ENCODE results near the gene TANGO6.
"Not testable (repeated sequence)": the region's sequence is repeated elsewhere in the genome, so short reads cannot be mapped to it uniquely, and the experiment has no call there.

Gene TANGO6

DNA sequence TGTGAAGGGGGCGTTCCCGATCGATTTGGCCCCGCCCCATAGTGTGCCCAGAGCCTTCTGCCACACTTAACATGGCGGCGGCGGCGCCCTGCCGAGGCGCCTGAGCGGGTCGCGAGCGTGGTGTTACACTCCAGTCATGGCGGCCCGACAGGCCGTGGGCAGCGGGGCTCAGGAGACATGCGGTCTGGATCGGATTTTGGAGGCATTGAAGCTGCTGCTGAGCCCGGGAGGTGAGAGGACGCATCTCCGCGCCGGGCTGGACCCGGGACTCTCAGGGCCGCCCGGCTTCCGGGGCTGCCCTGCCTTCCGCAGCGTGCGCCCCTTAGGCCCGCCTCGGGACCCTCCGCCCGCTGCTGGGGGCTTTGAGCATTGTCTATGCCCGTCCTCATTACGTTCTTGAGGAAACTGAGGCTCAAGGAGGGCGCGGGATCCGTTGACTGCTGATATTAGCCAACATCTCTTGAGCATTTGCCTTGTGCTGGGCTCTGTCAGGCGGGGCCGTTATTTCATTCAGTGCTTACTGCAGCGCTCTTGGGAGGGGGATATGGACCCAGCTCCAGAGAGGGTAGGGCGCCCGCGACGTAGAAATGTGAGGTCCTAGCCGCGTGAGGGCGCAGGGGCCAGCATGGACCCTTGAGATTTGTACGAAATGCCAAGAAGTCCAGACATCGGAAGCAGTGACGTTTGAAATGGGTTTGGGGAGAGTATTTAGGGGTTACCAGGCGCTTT lies at the start of gene TANGO6:
Gene TANGO6, plus strand, starts transcription at position 50 of the 729 bp plus-strand sequence. Its CDS starts 87 bp downstream, at position 137.
- peak; percentile 64 for DNase-seq (ENCODE audit: low read depth)

- DNase-seq (ENCODE audit: low read depth), result no peak
Measured at GRCh38 chr16:68798398-68798797, 44.9 kb upstream of the TANGO6 start.

DNA sequence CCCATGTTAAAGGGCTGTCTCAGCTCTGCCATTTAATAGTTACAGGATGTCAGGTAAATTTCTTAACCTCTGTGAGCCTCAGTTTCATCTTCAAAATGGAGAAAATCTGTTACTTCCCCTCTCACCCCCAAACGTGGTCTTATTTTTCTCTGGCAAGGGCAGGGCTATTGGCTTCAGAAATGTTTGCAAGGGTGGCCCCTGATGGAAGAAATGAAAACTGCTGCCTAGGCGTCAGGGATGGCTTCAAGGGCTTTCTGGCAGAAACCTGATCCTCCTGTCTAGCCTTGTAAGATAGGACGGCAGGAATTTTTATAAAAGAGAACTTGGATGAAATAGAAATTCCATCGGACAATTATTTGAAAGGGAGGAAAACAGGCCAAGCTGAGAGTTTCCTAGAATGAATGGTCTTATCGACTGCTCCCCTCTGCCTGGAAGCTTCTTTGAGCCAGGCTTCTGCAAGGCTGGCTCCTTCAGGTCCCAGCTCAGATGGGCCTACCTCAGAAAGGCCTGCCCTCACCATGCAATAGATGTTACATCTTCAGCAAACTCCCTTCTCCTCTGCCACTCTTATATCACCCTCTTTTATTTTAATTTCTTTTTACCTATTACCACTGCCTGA lies 43.0 kb upstream of the TANGO6 start:
- DNase-seq (ENCODE audit: low read depth), result peak; percentile 70

- DNase-seq (ENCODE audit: low read depth), result no peak
Measured at GRCh38 chr16:68802190-68802589, 41.1 kb upstream of the TANGO6 start.

- DNase-seq (ENCODE audit: low read depth), result no peak
Measured at GRCh38 chr16:68806422-68806821, 36.9 kb upstream of the TANGO6 start.

DNA sequence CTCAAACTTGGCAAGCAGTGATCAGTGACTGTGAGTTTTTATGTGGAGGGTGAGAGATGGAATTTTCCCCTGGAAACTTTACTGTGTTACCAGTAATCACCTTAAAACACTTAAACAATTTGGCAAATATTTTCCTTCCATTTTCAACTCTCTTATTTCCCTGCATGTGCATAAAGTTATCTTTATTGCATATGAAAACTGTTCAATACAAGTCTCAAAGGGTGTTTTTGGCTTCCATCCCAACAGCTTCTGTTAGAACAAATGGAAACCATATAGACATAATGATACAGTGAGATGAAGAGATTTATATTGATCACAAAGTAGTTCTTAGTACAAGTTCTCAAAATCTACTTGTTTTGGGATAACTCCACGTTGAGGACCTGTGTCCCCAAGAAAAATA lies 36.4 kb upstream of the TANGO6 start:
- DNase-seq (ENCODE audit: low read depth), result no peak

GRCh38 chr16:68814516-68814915 lies 28.8 kb upstream of the TANGO6 start:
- no peak for DNase-seq (ENCODE audit: low read depth)

DNA sequence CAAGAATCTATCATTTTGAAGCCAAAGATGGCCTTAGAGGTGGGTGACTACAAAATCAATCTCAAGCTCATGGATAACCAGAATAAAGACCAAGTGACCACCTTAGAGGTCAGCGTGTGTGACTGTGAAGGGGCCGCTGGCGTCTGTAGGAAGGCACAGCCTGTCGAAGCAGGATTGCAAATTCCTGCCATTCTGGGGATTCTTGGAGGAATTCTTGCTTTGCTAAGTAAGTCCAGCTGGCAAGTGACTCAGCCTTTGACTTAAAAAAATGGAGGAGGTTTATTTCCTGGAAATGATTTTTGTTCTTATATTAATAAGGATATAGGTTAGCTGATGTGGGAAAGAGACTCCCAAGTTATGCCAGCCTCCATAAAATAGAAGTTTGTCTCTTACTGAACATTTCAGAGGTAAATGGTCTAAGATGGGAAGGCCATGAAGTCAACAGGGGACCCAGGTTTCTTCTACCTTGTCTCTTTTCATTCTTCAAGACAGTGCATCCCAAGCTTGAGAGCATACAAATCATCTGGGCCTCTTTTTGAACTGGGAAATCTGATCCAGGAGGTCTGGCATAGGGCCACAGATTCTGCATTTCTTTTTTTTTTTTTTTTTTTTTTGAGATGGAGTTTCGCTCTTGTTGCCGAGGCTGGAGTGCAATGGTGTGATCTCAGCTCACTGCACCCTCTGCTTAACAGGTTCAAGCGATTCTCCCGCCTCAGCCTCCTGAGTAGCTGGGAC lies 19.8 kb upstream of the TANGO6 start:
- DNase-seq (ENCODE audit: low read depth), result peak; percentile 67

- no peak for DNase-seq (ENCODE audit: low read depth)
Measured at GRCh38 chr16:68825427-68825826, 17.9 kb upstream of the TANGO6 start.

DNA sequence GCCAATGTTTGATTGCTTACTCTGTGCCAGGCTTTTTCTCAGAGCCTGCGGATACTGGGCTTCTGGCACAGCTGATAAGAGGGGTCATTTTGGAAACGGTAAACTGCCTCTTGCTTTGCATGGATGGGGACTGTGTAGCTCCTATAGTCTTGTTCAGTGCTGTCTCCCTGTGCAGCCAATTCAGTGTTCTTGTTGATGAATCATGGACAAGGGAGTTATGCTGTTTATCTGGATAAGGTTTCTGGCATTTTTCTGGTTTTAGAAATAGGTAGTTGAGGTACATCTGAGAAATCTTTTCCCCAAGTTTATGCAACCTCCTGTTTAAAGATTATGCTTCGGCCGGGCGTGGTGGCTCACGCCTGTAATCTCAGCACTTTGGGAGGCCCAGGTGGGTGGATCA lies 16.7 kb upstream of the TANGO6 start:
- DNase-seq (ENCODE audit: low read depth), result no peak

DNA sequence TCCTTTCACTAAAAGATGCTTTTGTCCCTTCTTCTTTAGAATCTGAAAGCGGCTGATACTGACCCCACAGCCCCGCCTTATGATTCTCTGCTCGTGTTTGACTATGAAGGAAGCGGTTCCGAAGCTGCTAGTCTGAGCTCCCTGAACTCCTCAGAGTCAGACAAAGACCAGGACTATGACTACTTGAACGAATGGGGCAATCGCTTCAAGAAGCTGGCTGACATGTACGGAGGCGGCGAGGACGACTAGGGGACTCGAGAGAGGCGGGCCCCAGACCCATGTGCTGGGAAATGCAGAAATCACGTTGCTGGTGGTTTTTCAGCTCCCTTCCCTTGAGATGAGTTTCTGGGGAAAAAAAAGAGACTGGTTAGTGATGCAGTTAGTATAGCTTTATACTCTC lies 10.1 kb upstream of the TANGO6 start:
- DNase-seq (ENCODE audit: low read depth), result no peak

GRCh38 chr16:68834550-68834949 lies 8.8 kb upstream of the TANGO6 start:
- no peak for DNase-seq (ENCODE audit: low read depth)

- DNase-seq (ENCODE audit: low read depth), result no peak
Measured at GRCh38 chr16:68835970-68836369, 7.4 kb upstream of the TANGO6 start.

DNA sequence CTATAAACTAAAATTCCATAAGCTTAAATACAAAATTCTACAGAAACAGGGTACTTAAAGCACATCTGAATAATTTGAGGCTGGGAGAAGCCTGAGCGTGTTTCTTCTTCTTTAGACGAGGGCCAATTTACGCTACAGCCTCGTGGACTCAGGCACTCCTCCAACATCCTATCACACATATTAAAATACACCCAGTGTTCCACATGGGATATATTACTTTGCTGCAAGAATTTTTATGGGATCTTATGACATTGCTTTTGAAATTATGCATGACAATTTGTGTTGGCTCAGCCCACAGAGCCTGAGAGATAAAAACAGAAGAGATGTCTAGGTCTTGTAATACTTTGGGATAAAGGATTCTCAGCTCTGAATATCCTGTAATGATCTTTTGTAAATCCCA lies 3.5 kb upstream of the TANGO6 start:
- DNase-seq (ENCODE audit: low read depth), result no peak

GRCh38 chr16:68842964-68843481 lies 308 bp upstream of the TANGO6 start:
- not testable (repeated sequence) for DNase-seq (ENCODE audit: low read depth)

DNA sequence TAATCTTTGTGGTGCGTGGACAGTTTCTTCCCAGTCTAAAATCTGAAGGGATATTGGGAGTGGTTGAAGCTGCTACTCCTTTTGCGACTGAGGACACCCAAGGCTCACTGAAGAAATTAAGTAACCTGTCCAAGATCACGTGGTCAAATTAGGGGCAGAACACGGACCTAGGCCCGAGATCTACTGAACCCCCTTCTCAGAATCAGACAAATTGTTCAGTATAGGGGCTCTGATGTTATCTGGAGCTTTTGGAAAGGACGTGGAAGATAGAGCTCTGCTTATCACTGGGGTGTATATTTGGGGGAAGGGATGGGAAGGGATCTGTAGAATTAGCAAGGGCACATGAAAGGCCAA lies 857 bp downstream of the TANGO6 start:
- DNase-seq (ENCODE audit: low read depth), result no peak

- no peak for DNase-seq (ENCODE audit: low read depth)
Measured at GRCh38 chr16:68848786-68849185, 5.5 kb downstream of the TANGO6 start.

- no peak for DNase-seq (ENCODE audit: low read depth)
Measured at GRCh38 chr16:68850481-68850880, 7.2 kb downstream of the TANGO6 start.

- no peak for DNase-seq (ENCODE audit: low read depth)
Measured at GRCh38 chr16:68851601-68852000, 8.3 kb downstream of the TANGO6 start.

DNA sequence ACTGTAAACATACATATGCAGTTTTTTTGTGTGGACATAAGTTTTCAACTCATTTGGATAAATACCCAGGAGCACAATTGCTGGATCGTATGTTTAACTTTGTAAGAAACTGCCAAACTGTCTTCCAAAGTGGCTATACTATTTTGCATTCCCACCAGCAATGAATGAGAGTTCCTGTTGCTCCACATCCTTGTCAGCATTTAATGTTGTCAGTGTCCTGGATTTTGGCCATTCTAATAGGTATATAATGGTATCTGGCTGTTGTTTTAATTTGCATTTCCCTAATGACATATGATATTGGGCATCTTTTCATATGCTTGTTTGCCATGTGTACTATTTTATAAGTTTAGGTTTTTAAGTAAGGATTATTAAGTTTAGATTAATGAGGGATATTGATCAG lies 14.1 kb downstream of the TANGO6 start:
- DNase-seq (ENCODE audit: low read depth), result no peak

GRCh38 chr16:68859828-68860227 lies 16.5 kb downstream of the TANGO6 start:
- DNase-seq (ENCODE audit: low read depth), result no peak

GRCh38 chr16:68860978-68861892 lies 17.9 kb downstream of the TANGO6 start:
- DNase-seq (ENCODE audit: low read depth), result no peak
